SKM-1 treated with dmso at 0.1 percent for 144 hours (cell line): ENCODE measurements around the gene RTN4RL1.
"Not testable (repeated sequence)": the region's sequence is repeated elsewhere in the genome, so short reads cannot be mapped to it uniquely, and the experiment has no call there.

Experiments
- DNase-seq: peaks from one replicate; lab custom pipeline; 2025; ENCODE audit not compliant: unreplicated experiment; lab: John Stamatoyannopoulos, UW

RTN4RL1 gene

GRCh38 chr17:2003525-2003924, 21.6 kb downstream of the RTN4RL1 start:
- DNase-seq: no peak

GRCh38 chr17:2002767-2003329, 22.3 kb downstream of the RTN4RL1 start:
- DNase-seq: no peak

GRCh38 chr17:1999557-2000251, 25.4 kb downstream of the RTN4RL1 start:
- DNase-seq: no peak

GRCh38 chr17:1997927-1998742, 27.0 kb downstream of the RTN4RL1 start:
- no peak for DNase-seq

- DNase-seq: no peak
These were observed 27.7 kb downstream of the RTN4RL1 start for GRCh38 chr17:1997289-1997926.

- no peak for DNase-seq
These were observed 28.3 kb downstream of the RTN4RL1 start for GRCh38 chr17:1996800-1997288.

GRCh38 chr17:1995907-1996799, 29.0 kb downstream of the RTN4RL1 start:
- no peak for DNase-seq

- no peak for DNase-seq
These were observed 29.7 kb downstream of the RTN4RL1 start for GRCh38 chr17:1995321-1995892.

GRCh38 chr17:1994707-1995106, 30.4 kb downstream of the RTN4RL1 start:
- DNase-seq: no peak

- DNase-seq: no peak
These were observed 32.6 kb downstream of the RTN4RL1 start for GRCh38 chr17:1992541-1992940.

GRCh38 chr17:1989135-1989534, 36.0 kb downstream of the RTN4RL1 start:
- no peak for DNase-seq

- no peak for DNase-seq
These were observed 38.2 kb downstream of the RTN4RL1 start for GRCh38 chr17:1986783-1987451.

GRCh38 chr17:1985686-1986085, 39.4 kb downstream of the RTN4RL1 start:
- DNase-seq: no peak

- no peak for DNase-seq
These were observed 40.0 kb downstream of the RTN4RL1 start for GRCh38 chr17:1985093-1985492.

GRCh38 chr17:1982793-1983366, 42.3 kb downstream of the RTN4RL1 start:
- DNase-seq: not testable (repeated sequence)

GRCh38 chr17:1980665-1981250, 44.4 kb downstream of the RTN4RL1 start:
- DNase-seq: no peak

GRCh38 chr17:1979182-1979985, 45.8 kb downstream of the RTN4RL1 start:
- no peak for DNase-seq

GRCh38 chr17:1978396-1978949, 46.7 kb downstream of the RTN4RL1 start:
- DNase-seq: no peak
